ENCODE measurements around the gene CLEC12A.
"Not testable (repeated sequence)": the region's sequence is repeated elsewhere in the genome, so short reads cannot be mapped to it uniquely, and the experiment has no call there.

CLEC12A gene

DNA sequence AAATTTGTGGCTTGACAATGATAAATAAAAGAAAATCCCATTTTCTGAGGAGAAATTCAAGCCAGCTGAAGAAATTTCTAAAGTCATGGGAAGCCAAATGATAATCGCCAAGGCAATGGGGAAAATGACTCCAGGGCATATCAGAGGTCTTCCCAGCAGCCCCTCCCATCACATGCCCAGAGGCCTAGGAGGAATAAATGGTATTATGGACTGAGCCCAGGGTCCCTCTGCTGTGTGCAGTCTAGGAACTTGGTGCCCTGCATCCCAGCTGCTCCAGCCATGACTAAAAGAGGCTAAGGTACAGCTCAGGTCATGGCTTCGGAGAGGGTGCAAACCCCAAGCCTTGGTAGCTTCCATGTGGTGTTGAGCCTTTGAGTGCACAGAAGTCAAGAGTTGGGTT lies 4.4 kb downstream of the CLEC12A start:
- H3K36me3 ChIP-seq (ENCODE audit: control insufficient read depth, insufficient read depth, low read length), result no peaks in the 10 kb centered on the region

DNA sequence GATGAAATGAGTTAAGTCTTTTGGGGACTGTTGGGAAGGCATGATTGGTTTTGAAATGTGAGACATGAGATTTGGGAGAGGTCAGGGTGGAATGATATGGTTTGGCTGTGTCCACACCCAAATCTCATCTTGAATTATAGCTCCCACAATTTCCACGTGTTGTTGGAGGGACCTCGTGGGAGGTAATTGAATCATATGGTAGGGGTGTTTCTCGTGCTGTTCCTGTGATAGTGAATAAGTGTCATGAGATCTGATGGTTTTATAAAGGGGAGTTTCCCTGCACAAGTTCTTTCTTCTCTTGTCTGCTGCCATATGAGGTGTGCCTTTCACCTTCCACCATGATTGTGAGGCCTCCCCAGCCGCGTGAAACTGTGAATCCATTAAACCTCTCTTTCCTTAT lies 5.4 kb downstream of the CLEC12A start:
- not testable (repeated sequence) for H3K4me1 ChIP-seq (ENCODE audit: control insufficient read depth, insufficient read depth, low read length); H3K9ac ChIP-seq (ENCODE audit: low read length); H3K4me3 ChIP-seq (ENCODE audit: low read length); H3K9me3 ChIP-seq (ENCODE audit: control insufficient read depth, low read length); H3K27me3 ChIP-seq (ENCODE audit: control insufficient read depth, insufficient read depth, low read length); H3K36me3 ChIP-seq (ENCODE audit: control insufficient read depth, insufficient read depth, low read length)

More for the DNA sequence above, 4.4 kb downstream of the CLEC12A start:
- Histone ChIP-seq H3K27me3 (ENCODE audit: control insufficient read depth, insufficient read depth, low read length) (no peaks in the 10 kb centered on the region), H3K9ac (ENCODE audit: low read length) (no peak overlapping the region), H3K4me3 (ENCODE audit: low read length) (no peak overlapping the region), H3K4me1 (ENCODE audit: control insufficient read depth, insufficient read depth, low read length) (no peaks in the 10 kb centered on the region), H3K9me3 (ENCODE audit: control insufficient read depth, low read length) (no peaks in the 10 kb centered on the region)

DNA sequence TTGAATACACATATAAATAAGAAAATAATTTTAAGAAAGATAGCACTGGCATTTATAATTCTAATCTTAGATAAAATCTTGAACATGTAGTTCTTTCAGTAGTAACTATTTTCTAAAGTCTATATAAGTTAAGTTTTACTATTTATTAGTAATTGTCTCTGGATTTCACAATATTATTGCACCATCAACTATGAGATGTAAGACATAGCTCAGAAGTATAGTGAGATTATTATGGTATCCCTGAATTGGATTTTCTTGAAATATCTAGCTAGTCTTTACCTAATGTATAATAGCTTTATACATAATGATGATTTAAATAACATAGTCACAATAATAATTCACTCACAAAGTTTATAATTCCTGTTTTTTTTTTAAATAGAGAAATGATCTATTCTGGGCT lies 6.7 kb downstream of the CLEC12A start:
- no peaks in the 10 kb centered on the region for H3K27me3 ChIP-seq (ENCODE audit: control insufficient read depth, insufficient read depth, low read length)
- H3K9ac ChIP-seq (ENCODE audit: low read length), result no peak overlapping the region
- H3K4me1 ChIP-seq (ENCODE audit: control insufficient read depth, insufficient read depth, low read length), result no peaks in the 10 kb centered on the region
- no peaks in the 10 kb centered on the region for H3K36me3 ChIP-seq (ENCODE audit: control insufficient read depth, insufficient read depth, low read length)
- H3K4me3 ChIP-seq (ENCODE audit: low read length), result no peak overlapping the region
- H3K9me3 ChIP-seq (ENCODE audit: control insufficient read depth, low read length), result no peaks in the 10 kb centered on the region

DNA sequence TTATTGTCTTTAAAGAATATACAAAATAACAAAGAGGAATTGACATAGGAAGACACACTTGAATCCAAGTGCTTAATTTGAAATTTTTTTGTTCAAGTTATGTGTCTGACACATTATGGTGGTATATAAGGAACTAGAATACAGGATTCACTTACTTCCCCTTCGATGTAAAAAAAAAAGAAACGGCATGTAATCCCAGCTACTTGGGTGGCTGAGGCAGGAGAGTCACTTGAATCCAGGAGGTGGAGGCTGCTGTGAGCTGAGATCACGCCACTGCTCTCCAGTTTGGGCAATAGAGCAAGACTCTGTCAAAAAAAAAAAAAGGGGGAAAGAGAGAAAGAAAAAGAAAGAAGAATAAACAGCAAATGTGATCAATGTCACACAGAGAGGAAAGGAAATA lies 8.9 kb downstream of the CLEC12A start:
- Histone ChIP-seq H3K4me3 (ENCODE audit: low read length) (no peak overlapping the region), H3K27me3 (ENCODE audit: control insufficient read depth, insufficient read depth, low read length) (no peaks in the 10 kb centered on the region), H3K4me1 (ENCODE audit: control insufficient read depth, insufficient read depth, low read length) (no peaks in the 10 kb centered on the region), H3K36me3 (ENCODE audit: control insufficient read depth, insufficient read depth, low read length) (no peaks in the 10 kb centered on the region), H3K9ac (ENCODE audit: low read length) (no peak overlapping the region), H3K9me3 (ENCODE audit: control insufficient read depth, low read length) (no peaks in the 10 kb centered on the region)

DNA sequence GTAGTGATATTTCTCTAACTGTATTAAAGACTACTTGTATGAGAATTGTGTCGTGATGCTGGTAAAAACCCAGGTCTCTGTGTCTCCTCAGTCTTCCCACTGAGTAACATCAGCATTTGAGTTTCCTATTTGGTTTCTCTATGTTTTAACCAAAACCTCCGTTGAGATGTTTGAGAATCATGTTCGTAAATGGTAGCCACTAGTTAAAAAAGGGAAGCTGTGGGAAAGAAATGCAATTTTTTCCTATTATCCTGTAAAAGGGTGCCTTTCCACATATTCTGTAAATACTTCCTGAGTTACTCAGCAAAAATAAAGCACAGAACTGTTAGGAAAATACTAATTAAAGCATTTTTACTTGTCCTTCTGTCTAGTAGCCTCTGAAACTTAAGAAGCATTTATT lies 20.7 kb downstream of the CLEC12A start:
- Histone ChIP-seq H3K4me3 (ENCODE audit: low read length) (no peak overlapping the region), H3K9ac (ENCODE audit: low read length) (no peak overlapping the region), H3K9me3 (ENCODE audit: control insufficient read depth, low read length) (no peaks in the 10 kb centered on the region), H3K4me1 (ENCODE audit: control insufficient read depth, insufficient read depth, low read length) (no peaks in the 10 kb centered on the region), H3K27me3 (ENCODE audit: control insufficient read depth, insufficient read depth, low read length) (no peaks in the 10 kb centered on the region), H3K36me3 (ENCODE audit: control insufficient read depth, insufficient read depth, low read length) (no peaks in the 10 kb centered on the region)

DNA sequence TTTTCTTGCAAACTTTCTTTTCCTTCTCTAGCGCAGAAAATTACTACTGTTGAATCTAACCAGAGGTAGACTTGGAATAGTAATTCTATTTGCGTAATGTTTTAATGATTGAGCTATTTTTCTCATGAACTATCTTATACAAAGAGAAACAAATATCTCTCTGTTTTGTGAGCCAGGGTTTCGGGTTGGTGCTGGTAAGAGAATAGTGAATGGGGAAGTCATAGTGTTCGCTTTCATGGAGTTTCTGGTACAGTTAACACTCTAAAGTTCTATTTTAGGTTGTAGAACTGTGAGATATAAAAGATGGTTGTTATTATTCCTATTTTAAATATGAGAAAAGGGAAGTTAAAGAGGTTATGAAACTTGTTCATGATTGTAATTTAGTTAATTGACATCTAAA lies 21.1 kb downstream of the CLEC12A start:
- Histone ChIP-seq H3K4me1 (ENCODE audit: control insufficient read depth, insufficient read depth, low read length) (no peaks in the 10 kb centered on the region), H3K27me3 (ENCODE audit: control insufficient read depth, insufficient read depth, low read length) (no peaks in the 10 kb centered on the region), H3K9ac (ENCODE audit: low read length) (no peak overlapping the region), H3K36me3 (ENCODE audit: control insufficient read depth, insufficient read depth, low read length) (no peaks in the 10 kb centered on the region), H3K4me3 (ENCODE audit: low read length) (no peak overlapping the region), H3K9me3 (ENCODE audit: control insufficient read depth, low read length) (no peaks in the 10 kb centered on the region)

DNA sequence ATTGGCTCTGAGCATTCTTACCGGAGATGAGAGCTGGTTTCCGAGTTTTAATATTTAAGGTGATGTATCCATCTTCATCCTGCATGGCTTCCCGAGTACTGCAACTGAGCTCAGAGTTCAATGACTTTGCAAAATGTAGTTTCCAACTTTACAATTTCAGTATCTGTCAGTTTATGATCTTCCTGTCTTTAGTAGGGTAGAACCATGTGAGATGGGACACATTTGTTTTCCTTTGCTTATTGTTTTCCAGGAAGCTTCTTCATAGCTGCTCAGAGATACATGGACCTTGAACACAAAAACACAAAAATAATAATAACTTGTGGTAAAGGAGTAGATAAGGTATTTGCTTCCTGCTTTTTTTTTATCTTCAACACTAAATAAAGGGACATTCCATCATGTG lies 27.8 kb downstream of the CLEC12A start, which contains the start of gene CLEC1B:
Gene CLEC1B, minus strand, starts transcription at position 106 of the 400 bp plus-strand sequence. Its CDS starts 21 bp downstream, at position 85.
- no peaks in the 10 kb centered on the region for H3K9me3 ChIP-seq (ENCODE audit: control insufficient read depth, low read length)

DNA sequence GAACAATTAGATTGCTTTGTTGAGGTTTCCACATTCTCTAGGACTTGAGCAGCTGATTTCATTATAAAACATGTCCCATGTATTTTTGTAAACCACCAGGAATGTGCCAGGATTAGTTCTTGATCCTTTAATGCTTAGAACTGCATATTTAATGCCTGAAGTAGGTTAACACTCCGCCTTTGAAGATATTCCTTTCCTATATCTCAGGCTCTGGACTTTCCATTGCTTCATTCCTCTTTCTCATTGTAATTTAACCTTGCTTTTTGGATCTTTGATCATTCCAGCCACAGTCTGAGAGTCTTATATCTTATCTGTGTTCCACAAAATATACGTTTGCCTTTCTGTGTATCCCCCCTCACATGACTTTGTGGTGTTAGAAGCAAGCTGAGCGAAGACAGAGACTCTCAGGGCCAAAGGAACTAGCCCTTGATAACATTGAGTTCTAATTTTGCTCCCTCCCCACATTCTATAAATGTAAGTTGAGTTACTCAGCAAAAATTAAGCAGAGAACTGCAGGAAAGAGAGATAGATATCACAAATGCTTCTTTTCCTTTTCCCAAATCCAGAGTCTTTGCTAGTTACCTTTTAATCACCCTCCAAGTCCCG lies 30.1 kb downstream of the CLEC12A start:
- Histone ChIP-seq H3K4me3 (ENCODE audit: low read length) (no peak overlapping the region), H3K9ac (ENCODE audit: low read length) (no peak overlapping the region), H3K36me3 (ENCODE audit: control insufficient read depth, insufficient read depth, low read length) (no peaks in the 10 kb centered on the region), H3K4me1 (ENCODE audit: control insufficient read depth, insufficient read depth, low read length) (no peaks in the 10 kb centered on the region), H3K9me3 (ENCODE audit: control insufficient read depth, low read length) (no peaks in the 10 kb centered on the region), H3K27me3 (ENCODE audit: control insufficient read depth, insufficient read depth, low read length) (no peaks in the 10 kb centered on the region)

More for the DNA sequence above, 27.8 kb downstream of the CLEC12A start, which contains the start of gene CLEC1B:
- Histone ChIP-seq H3K27me3 (ENCODE audit: control insufficient read depth, insufficient read depth, low read length) (no peaks in the 10 kb centered on the region), H3K9ac (ENCODE audit: low read length) (no peak within 1 kb of the TSS), H3K36me3 (ENCODE audit: control insufficient read depth, insufficient read depth, low read length) (no peaks in the 10 kb centered on the region), H3K4me3 (ENCODE audit: low read length) (no peak within 1 kb of the TSS), H3K4me1 (ENCODE audit: control insufficient read depth, insufficient read depth, low read length) (no peaks in the 10 kb centered on the region)

DNA sequence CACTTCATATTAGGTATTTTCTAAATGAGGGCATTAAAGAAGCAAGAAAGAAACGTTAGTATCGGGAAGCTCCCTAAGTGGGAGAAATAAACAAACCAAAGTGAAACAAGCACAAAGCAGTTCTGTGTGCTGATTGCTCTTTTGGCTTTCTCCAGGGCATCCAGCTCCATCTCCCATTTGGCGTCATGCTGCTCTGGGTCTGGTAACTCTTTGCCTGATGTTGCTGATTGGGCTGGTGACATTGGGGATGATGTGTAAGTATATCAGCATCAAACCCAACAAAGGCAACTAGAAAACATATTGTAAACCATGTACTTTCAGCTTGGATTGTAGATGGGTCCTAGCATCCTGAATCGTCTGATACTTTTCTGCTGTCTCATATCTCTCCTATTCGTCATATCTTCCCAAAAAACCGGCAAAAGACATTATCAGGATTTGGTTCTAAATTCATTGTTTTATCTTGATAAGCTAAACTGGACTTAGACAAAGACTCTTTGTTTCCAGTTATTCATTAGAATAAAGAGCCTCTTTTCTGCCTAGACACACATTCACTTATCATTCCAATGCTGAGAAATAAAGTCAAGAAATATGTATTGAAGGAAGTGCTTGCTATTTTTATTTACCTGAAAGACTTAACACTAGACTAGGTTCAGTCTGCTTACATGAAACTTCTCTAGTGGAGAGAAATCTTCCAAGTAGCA lies 41.6 kb downstream of the CLEC12A start:
- no peaks in the 10 kb centered on the region for H3K27me3 ChIP-seq (ENCODE audit: control insufficient read depth, insufficient read depth, low read length)
- H3K4me3 ChIP-seq (ENCODE audit: low read length), result no peak overlapping the region
- H3K4me1 ChIP-seq (ENCODE audit: control insufficient read depth, insufficient read depth, low read length), result no peaks in the 10 kb centered on the region
- no peaks in the 10 kb centered on the region for H3K9me3 ChIP-seq (ENCODE audit: control insufficient read depth, low read length)
- H3K36me3 ChIP-seq (ENCODE audit: control insufficient read depth, insufficient read depth, low read length), result no peaks in the 10 kb centered on the region
- no peak overlapping the region for H3K9ac ChIP-seq (ENCODE audit: low read length)

DNA sequence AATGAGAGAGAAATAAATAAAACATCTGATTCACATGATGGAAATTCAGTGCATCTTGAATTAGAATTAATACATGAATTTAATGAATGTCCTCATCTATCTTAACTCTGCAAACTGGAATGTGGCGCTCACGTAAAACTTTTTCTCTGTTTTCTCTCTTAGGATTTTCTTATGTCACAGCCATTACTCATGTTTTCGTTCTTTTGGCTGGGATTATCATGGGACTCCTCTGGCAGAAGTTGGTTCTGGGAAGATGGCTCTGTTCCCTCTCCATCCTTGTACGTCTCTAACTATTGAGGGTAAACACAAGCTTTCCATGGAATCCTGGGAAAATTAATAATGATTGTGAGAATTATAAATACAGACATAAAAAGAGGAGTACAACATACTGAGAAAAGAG lies 44.2 kb downstream of the CLEC12A start:
- no peak overlapping the region for H3K9ac ChIP-seq (ENCODE audit: low read length)
- no peaks in the 10 kb centered on the region for H3K36me3 ChIP-seq (ENCODE audit: control insufficient read depth, insufficient read depth, low read length)
- H3K4me1 ChIP-seq (ENCODE audit: control insufficient read depth, insufficient read depth, low read length), result no peaks in the 10 kb centered on the region
- no peaks in the 10 kb centered on the region for H3K27me3 ChIP-seq (ENCODE audit: control insufficient read depth, insufficient read depth, low read length)
- no peaks in the 10 kb centered on the region for H3K9me3 ChIP-seq (ENCODE audit: control insufficient read depth, low read length)
- H3K4me3 ChIP-seq (ENCODE audit: low read length), result no peak overlapping the region

DNA sequence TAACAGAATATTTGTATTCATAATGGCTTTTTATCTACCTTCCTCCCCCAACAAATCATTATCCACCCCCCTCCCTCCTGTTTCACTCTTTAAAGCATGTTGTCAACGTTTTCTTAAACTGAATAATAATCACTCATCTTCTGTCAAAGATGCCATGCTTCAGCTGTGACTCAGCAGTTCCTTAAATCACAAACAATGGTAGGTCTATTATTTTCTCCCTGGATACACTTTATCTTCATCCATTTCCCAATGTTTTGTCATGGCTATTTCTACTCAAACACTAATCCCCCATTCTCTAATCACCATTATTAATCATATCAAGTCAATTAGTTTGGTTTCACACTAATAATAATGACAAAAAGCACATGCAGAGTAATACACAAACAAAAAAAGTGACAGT lies 45.7 kb downstream of the CLEC12A start:
- no peaks in the 10 kb centered on the region for H3K4me1 ChIP-seq (ENCODE audit: control insufficient read depth, insufficient read depth, low read length)
- H3K9ac ChIP-seq (ENCODE audit: low read length), result no peak overlapping the region
- H3K36me3 ChIP-seq (ENCODE audit: control insufficient read depth, insufficient read depth, low read length), result no peaks in the 10 kb centered on the region
- no peaks in the 10 kb centered on the region for H3K9me3 ChIP-seq (ENCODE audit: control insufficient read depth, low read length)
- H3K4me3 ChIP-seq (ENCODE audit: low read length), result no peak overlapping the region
- H3K27me3 ChIP-seq (ENCODE audit: control insufficient read depth, insufficient read depth, low read length), result no peaks in the 10 kb centered on the region

DNA sequence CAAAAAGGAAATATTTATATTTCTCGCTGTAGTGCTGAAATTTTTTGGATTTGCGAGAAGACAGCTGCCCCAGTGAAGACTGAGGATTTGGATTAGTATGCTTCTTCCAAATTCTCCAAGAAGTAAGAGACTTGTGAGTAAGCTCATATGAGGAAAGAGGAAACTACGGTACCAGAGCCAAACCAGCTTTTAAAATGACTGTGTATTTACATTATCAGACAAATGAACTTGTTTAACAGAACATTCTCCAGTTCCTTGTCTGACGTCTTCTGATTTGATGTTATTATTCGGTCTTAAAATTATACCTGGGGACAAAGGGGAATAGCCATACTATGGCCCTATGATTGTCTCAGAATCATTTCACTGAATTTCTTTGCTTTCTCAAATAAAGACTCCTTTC lies 47.2 kb downstream of the CLEC12A start:
- H3K27me3 ChIP-seq (ENCODE audit: control insufficient read depth, insufficient read depth, low read length), result no peaks in the 10 kb centered on the region
- H3K36me3 ChIP-seq (ENCODE audit: control insufficient read depth, insufficient read depth, low read length), result no peaks in the 10 kb centered on the region
- H3K4me1 ChIP-seq (ENCODE audit: control insufficient read depth, insufficient read depth, low read length), result no peaks in the 10 kb centered on the region
- no peak overlapping the region for H3K4me3 ChIP-seq (ENCODE audit: low read length)
- no peaks in the 10 kb centered on the region for H3K9me3 ChIP-seq (ENCODE audit: control insufficient read depth, low read length)
- H3K9ac ChIP-seq (ENCODE audit: low read length), result no peak overlapping the region
